Measurements from ENCODE around the gene AHCYL2. TPM values are rescaled to one million over a fixed set of nuclear protein-coding genes. Genes with fewer than 3 reads are reported as not detected.
A peak's percentile ranks its signal among the peaks of the same experiment; 100 is the strongest.

The AHCYL2 gene
- polyA plus RNA-seq, 1 donor from 2014 or later = 39.9 TPM

DNA sequence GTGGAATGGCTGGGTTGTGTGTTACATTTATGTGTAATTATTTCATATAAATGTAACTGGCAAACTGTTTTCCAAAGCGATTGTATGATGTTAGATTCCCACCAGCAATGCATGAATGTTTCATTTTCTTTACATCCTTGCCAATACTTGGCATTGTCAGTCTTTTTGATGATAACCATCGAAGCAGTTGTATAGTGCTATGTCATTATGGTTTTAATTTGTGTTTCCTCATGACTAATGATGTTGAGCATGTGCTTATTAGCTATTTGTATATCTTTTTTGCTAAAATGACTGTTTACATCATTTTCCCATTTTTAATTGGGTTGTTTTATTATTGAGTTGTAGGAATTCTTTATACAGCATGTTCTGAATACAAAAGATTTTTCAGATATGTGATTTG lies 22.3 kb downstream of the AHCYL2 start:
- Histone ChIP-seq H4K20me1 (ENCODE audit: insufficient read depth) (no peaks in the 10 kb centered on the region), H3K27ac (ENCODE audit: low read length) (no peak overlapping the region), H3K9me2 (ENCODE audit: insufficient read depth, low read length) (no peaks in the 10 kb centered on the region), H3K9ac (ENCODE audit: low read length) (no peak overlapping the region), H2AFZ (ENCODE audit: low read depth, low read length) (no peak overlapping the region), H3K79me2 (replicated peaks; ENCODE audit: insufficient read depth, low read length) (peaks cover 22% of the 10 kb centered on the region), H3F3A (ENCODE audit: insufficient read depth, low read length, poor library complexity, severe bottlenecking) (no peaks in the 10 kb centered on the region), H3K4me3 (ENCODE audit: low read length) (no peak overlapping the region), H3K4me2 (ENCODE audit: low read length) (no peak overlapping the region), H3K9me3 (ENCODE audit: low read length) (no peaks in the 10 kb centered on the region), H3K27me3 (ENCODE audit: insufficient read depth, low read depth, low read length) (no peaks in the 10 kb centered on the region), H3K36me3 (ENCODE audit: insufficient read depth, low read length) (no peaks in the 10 kb centered on the region)
- TF ChIP-seq SMC3 (conservative IDR thresholded peaks at IDR 0.05; ENCODE audit: poor library complexity) (no peak), MXI1 (conservative IDR thresholded peaks at IDR 0.05; ENCODE audit: poor library complexity, severe bottlenecking) (no peak), TAF1 (IDR thresholded peaks at IDR 0.05; ENCODE audit: low read depth) (no peak), EP300 (conservative IDR thresholded peaks at IDR 0.05; ENCODE audit: poor library complexity, severe bottlenecking) (no peak), EZH2 (IDR thresholded peaks at IDR 0.05; ENCODE audit: borderline replicate concordance, insufficient read depth, low read length, poor library complexity, severe bottlenecking) (no peak), RAD21 (conservative IDR thresholded peaks at IDR 0.05) (no peak)
- TF ChIP-seq, protein P1, sequence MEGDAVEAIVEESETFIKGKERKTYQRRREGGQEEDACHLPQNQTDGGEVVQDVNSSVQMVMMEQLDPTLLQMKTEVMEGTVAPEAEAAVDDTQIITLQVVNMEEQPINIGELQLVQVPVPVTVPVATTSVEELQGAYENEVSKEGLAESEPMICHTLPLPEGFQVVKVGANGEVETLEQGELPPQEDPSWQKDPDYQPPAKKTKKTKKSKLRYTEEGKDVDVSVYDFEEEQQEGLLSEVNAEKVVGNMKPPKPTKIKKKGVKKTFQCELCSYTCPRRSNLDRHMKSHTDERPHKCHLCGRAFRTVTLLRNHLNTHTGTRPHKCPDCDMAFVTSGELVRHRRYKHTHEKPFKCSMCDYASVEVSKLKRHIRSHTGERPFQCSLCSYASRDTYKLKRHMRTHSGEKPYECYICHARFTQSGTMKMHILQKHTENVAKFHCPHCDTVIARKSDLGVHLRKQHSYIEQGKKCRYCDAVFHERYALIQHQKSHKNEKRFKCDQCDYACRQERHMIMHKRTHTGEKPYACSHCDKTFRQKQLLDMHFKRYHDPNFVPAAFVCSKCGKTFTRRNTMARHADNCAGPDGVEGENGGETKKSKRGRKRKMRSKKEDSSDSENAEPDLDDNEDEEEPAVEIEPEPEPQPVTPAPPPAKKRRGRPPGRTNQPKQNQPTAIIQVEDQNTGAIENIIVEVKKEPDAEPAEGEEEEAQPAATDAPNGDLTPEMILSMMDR (IDR thresholded peaks at IDR 0.05; ENCODE audit: poor library complexity, severe bottlenecking) = no peak

DNA sequence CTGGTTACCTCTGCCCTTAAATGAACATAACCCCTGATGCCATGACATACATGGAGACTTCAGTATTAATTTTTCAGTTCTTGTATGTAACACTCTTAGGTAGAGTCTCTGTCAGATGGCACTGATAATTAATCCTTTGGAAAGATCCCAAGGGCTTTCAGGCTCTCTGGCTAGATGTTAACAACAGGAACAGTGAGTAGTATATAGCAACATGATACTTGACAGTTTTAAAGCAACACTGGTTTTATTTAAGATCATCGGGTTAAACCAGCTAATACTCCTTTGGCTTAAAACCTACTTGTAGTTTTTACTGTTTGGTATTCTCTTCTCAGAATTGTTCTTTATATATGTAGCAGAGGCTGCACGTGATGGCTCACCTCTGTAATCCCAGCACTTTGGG lies 27.3 kb downstream of the AHCYL2 start:
- Histone ChIP-seq H3K36me3 (ENCODE audit: insufficient read depth, low read length) (no peaks in the 10 kb centered on the region), H3K4me2 (ENCODE audit: low read length) (peak overlapping the region; percentile 30), H3K4me3 (ENCODE audit: low read length) (peak overlapping the region; percentile 33), H4K20me1 (ENCODE audit: insufficient read depth) (no peaks in the 10 kb centered on the region), H3K9me3 (ENCODE audit: low read length) (no peaks in the 10 kb centered on the region), H2AFZ (ENCODE audit: low read depth, low read length) (no peak overlapping the region), H3K79me2 (replicated peaks; ENCODE audit: insufficient read depth, low read length) (peaks cover 28% of the 10 kb centered on the region), H3K9me2 (ENCODE audit: insufficient read depth, low read length) (no peaks in the 10 kb centered on the region), H3K27ac (ENCODE audit: low read length) (peak overlapping the region; percentile 61), H3K9ac (ENCODE audit: low read length) (peak overlapping the region; percentile 25), H3F3A (ENCODE audit: insufficient read depth, low read length, poor library complexity, severe bottlenecking) (no peaks in the 10 kb centered on the region), H3K27me3 (ENCODE audit: insufficient read depth, low read depth, low read length) (no peaks in the 10 kb centered on the region)
- TF ChIP-seq, protein P1 (IDR thresholded peaks at IDR 0.05; ENCODE audit: poor library complexity, severe bottlenecking) = no peak
- no peak for TF ChIP-seq SMC3 (conservative IDR thresholded peaks at IDR 0.05; ENCODE audit: poor library complexity)
- TF ChIP-seq RAD21 (conservative IDR thresholded peaks at IDR 0.05) = no peak
- TF ChIP-seq EP300 (conservative IDR thresholded peaks at IDR 0.05; ENCODE audit: poor library complexity, severe bottlenecking) = no peak
- TF ChIP-seq, protein P2, sequence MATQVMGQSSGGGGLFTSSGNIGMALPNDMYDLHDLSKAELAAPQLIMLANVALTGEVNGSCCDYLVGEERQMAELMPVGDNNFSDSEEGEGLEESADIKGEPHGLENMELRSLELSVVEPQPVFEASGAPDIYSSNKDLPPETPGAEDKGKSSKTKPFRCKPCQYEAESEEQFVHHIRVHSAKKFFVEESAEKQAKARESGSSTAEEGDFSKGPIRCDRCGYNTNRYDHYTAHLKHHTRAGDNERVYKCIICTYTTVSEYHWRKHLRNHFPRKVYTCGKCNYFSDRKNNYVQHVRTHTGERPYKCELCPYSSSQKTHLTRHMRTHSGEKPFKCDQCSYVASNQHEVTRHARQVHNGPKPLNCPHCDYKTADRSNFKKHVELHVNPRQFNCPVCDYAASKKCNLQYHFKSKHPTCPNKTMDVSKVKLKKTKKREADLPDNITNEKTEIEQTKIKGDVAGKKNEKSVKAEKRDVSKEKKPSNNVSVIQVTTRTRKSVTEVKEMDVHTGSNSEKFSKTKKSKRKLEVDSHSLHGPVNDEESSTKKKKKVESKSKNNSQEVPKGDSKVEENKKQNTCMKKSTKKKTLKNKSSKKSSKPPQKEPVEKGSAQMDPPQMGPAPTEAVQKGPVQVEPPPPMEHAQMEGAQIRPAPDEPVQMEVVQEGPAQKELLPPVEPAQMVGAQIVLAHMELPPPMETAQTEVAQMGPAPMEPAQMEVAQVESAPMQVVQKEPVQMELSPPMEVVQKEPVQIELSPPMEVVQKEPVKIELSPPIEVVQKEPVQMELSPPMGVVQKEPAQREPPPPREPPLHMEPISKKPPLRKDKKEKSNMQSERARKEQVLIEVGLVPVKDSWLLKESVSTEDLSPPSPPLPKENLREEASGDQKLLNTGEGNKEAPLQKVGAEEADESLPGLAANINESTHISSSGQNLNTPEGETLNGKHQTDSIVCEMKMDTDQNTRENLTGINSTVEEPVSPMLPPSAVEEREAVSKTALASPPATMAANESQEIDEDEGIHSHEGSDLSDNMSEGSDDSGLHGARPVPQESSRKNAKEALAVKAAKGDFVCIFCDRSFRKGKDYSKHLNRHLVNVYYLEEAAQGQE (IDR thresholded peaks at IDR 0.05; ENCODE audit: borderline replicate concordance) = no peak
- TF ChIP-seq TAF1 (IDR thresholded peaks at IDR 0.05; ENCODE audit: low read depth) = no peak
- TF ChIP-seq MXI1 (conservative IDR thresholded peaks at IDR 0.05; ENCODE audit: poor library complexity, severe bottlenecking) = no peak
- no peak for TF ChIP-seq EZH2 (IDR thresholded peaks at IDR 0.05; ENCODE audit: borderline replicate concordance, insufficient read depth, low read length, poor library complexity, severe bottlenecking)
- no peak for TF ChIP-seq POLR2AphosphoS5 (IDR thresholded peaks at IDR 0.05)

Measured in neural cell (in vitro differentiated cells).